ENCODE measurements around the gene GPBAR1.
A peak's percentile ranks its signal among the peaks of the same experiment; 100 is the strongest.

Gene GPBAR1

GRCh38 chr2:218286570-218287459, 26.0 kb downstream of the GPBAR1 start:
- peak; percentile 97 for DNase-seq (ENCODE audit: low read depth)

- DNase-seq (ENCODE audit: low read depth) = peak; percentile 39
Observed at GRCh38 chr2:218289639-218290315, 29.0 kb downstream of the GPBAR1 start.

DNA sequence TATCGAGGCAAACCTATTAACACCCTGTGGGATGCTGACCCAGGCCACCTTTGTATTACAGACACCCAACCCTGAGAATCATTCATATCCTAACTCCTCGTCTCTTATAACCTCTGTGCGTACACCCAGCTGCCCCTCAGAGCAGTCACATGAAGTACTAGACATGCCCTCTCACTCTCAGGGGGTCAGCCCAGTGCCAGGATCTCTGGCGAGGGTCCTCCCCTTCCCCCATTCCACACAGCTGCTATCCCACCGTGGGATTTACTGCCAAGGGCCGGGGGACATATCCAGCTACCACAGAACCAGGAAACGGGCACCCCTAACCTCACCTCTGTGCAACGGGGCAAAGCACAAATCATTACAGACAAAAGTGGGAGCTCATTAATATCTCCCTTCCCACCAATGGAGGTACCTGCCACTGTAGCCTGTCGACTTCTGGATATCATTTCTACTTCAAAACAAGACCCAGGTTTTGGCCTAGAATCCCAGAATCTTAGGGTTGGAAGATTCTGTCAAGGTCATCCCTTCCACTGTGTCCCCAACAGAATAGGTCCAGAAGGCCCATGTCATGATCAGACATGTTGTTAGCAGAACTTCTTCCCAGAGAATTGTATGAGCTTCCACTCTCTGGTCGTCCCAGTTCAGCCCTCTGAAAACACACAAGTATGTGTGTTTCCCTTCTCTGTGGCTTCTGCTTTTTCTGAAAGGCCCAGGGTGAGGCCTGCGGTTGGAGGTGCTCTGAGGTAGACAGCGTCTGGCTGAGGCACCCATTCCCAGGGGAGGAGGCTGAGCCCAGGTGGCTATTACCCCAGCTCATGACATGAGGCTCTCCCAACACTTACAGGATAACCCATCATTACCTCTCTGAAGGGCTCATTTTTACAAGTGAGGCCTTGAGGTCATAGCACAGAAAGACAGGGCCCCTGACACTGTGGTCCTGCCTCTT, 29.8 kb downstream of the GPBAR1 start:
- no peak for DNase-seq (ENCODE audit: low read depth)

GRCh38 chr2:218291318-218292047, 30.7 kb downstream of the GPBAR1 start:
- peak; percentile 49 for DNase-seq (ENCODE audit: low read depth)

GRCh38 chr2:218292048-218293014, 31.5 kb downstream of the GPBAR1 start, which contains the start of gene TMBIM1:
TSS of gene TMBIM1 (minus strand) at chr2:218292503. CDS start at chr2:218282141, 10,362 bp downstream.
- peak; percentile 74 for DNase-seq (ENCODE audit: low read depth)

DNA sequence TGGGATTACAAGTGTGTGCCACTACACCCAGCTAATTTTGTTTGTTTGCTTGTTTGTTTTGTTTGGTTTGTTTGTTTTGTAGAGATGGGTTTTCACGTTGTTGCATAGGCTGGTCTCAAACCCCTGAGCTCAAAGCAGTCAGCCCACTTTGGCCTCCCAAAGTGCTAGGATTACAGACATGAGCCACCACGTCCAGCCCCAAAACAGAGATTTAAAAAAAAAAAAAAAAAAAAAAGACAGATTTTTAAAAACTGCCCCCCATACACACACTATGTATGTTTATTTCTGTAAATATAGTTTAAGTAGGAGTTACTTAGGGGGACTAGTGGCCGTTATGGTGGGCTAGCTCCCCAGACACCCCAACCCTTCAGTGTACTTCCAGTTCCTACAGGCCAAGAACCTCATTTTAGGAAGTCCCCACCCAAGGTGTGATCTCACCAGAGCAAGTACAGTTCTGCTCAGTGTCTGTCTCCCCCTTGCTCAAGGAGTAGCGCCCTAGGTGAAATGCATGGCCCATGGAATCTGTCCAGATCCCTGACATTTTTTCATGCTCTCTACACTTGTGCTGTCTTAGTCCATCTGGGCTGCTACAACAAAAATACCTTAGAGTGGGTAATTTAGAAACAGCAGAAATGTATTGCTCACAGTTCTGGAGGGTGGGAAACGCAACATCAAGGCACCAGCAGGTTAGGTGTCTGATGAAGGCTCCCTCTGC, 33.1 kb downstream of the GPBAR1 start:
- no peak for DNase-seq (ENCODE audit: low read depth)

DNA sequence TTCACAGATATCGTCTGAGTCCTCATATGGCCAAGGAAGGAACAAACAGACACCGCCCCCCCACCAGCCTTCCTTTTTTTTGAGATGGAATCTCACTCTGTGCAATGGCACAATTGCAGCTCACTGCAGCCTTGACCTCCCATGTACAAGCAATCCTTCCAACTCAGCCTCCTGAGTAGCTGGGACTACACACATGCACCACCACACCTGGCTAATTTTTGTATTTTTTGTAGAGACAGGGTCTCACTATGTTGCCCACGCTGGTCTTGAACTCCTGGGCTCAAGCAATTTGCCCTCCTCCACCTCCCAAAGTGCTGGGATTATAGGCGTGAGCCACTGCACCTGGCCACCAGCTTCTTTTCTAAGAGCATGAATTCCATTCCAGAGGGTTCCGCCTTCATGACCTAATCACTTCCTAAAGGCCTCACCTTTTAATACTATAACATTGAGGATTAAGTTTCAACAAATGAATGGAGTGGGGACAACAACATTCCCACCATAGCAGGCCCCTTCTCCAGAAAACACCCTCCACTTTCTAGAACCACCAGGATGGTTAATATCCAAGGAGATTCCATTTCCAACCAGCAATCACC, 33.7 kb downstream of the GPBAR1 start:
- no peak for DNase-seq (ENCODE audit: low read depth)

GRCh38 chr2:218295029-218295428, 34.2 kb downstream of the GPBAR1 start:
- DNase-seq (ENCODE audit: low read depth) = no peak

- DNase-seq (ENCODE audit: low read depth) = no peak
Observed at GRCh38 chr2:218296200-218296599, 35.4 kb downstream of the GPBAR1 start.

GRCh38 chr2:218296847-218297246, 36.0 kb downstream of the GPBAR1 start:
- DNase-seq (ENCODE audit: low read depth) = no peak

- DNase-seq (ENCODE audit: low read depth) = no peak
Observed at GRCh38 chr2:218298314-218298875, 37.6 kb downstream of the GPBAR1 start.

DNA sequence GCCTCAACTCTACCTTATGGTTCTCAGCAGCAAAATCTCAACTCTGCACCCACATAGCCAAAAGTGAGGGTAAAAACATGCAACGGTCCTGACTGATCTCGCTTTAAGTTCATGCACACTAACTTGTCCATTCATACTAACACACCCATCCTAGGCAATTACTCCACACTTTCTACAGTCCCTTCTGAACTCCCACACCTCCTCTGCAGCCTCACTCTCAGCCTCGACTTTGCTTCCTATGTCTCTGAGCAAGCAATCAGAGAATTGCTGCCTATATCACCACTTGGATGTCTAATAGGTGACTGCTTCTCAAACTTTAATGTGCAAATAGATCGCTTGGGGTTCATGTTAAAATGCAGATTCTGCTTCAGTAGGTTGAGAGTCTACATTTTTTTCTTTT, 39.3 kb downstream of the GPBAR1 start:
- no peak for DNase-seq (ENCODE audit: low read depth)

DNA sequence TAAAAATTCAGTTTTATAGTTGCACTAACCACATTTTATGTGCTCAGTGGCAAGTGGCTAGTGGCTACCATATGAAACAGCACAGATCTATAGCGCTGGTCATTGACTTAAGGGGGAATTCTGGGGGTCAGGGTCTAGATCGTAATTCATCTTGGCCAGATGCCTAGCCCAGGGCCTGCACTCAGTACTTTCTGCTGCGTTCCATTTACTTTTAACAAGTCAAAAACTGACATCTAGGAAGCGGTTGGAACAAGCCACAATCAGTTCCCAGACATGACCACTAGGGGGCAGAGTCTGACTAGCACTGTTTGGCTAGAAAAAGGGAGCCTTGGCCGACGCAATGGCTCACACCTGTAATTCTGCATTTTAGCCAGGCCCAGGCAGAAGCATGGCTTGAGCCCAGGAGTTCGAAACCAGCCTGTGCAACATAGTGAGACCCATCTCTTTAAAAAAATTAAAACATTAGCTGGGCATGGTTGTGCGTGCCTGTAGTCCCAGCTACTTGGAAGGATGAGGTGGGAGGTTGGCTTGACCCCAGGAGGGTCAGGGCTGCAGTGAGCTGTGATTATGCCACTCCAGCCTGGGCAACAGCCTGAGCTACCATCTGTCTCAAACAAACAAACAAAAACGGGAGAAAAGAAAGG, 40.5 kb downstream of the GPBAR1 start:
- DNase-seq (ENCODE audit: low read depth) = peak; percentile 80

DNA sequence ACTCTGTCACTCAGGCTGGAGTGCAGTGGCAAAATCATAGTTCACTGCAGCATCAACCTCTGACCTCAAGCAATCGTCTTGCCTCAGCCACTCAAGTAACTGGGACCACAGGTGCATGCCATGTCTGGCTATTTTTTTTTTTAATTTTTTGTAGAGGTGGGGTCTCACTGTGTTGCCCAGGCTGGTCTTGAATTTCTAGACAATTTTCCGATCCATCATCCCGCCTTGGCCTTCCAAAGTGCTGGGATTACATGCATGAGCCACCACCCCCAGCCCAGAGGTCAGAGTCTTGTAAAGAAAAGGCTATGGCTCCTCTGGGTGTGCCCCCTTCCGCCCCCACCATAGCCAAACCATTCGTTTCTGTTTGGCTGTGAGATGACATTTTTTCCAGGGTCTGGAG, 44.6 kb downstream of the GPBAR1 start:
- no peak for DNase-seq (ENCODE audit: low read depth)

DNA sequence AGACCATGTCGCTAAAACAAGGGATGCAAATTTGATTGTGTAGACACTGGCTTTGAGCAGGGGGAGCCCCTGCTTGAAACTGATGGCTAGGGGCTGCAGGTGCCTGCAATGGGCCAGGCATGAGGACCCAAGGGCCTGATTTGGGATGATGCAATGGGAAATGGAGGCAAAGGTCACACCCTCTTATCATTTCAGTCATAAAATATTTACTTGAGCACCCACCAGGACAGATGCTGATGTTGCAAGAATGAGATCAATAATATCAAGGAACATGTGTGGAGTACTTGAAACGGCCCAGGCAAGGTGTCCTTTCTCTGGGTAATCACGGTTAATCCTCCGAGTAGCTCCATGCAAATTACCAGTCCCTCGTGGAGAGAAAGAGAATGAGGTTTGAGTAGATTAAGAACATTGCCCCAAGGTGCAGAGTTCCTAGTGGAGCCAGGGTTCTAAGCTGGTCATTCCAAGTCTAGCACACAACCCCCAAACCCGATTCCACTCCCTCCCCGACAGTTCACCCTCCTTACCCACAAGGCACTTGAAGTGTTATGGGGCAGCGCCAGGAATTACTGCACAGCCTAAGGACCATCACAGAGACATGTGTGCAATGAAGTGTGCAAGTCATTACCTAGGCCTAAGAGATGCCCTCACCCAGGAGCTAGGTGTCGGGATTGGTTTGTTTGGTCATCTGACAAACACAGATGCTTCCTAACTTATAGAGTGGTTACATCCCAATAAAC, 45.5 kb downstream of the GPBAR1 start:
- no peak for DNase-seq (ENCODE audit: low read depth)

DNA sequence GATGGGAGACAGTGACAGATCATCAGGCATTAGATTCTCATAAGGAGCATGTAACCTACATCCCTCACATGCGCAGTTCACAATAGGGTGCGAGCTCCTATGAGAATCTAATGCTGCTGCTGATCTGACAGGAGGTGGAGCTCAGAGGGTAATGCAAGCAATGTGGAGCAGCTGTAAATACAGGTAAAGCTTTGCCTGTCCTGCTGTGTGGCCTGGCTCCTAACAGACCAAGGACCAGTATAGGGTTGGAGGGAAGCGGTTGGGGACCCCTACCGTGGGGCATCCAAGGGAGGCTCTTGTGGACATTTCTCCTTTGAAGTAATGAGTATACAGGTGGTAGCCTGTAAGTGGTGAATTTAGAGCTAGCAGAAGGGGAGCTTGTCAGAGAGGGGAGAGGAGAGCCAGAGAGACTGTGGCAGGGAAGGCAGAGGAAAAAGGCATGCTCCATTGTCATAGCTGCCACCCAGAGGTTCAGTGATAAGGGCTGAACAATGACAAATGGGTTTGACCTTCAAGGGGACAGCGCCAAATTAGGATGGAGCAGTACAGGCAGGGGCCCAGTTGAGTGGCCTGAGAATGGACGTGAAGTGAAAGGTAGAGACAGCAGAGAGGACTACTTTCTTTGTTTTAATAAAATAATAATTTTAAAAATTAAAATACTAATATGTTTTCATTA, 46.7 kb downstream of the GPBAR1 start:
- no peak for DNase-seq (ENCODE audit: low read depth)
